ENCODE data around the gene ATP5MC3.

DNA sequence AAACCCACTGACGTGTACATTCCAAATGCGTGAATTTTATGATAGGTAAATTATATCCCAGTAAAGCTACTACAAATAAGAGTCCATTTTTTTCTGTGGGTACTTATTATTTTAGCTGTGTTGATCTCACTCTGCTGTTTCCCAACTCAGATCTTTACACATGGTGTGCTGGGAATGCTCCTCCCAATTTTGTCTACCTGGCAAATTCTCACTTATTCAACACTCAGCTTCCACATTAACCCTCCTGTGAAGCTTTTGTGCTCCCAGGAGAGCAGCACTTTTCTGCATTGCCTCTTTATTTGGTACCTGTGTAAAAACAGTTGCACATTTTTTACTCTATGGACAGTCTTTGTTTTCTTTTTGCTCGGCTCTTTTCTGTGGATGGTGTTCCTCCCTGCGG is 38.6 kb upstream of the ATP5MC3 start:
- TF ChIP-seq, protein P1, sequence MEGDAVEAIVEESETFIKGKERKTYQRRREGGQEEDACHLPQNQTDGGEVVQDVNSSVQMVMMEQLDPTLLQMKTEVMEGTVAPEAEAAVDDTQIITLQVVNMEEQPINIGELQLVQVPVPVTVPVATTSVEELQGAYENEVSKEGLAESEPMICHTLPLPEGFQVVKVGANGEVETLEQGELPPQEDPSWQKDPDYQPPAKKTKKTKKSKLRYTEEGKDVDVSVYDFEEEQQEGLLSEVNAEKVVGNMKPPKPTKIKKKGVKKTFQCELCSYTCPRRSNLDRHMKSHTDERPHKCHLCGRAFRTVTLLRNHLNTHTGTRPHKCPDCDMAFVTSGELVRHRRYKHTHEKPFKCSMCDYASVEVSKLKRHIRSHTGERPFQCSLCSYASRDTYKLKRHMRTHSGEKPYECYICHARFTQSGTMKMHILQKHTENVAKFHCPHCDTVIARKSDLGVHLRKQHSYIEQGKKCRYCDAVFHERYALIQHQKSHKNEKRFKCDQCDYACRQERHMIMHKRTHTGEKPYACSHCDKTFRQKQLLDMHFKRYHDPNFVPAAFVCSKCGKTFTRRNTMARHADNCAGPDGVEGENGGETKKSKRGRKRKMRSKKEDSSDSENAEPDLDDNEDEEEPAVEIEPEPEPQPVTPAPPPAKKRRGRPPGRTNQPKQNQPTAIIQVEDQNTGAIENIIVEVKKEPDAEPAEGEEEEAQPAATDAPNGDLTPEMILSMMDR (IDR thresholded peaks at IDR 0.05; ENCODE audit: low read depth, low read length): no peak
- no peak for TF ChIP-seq POLR2A (IDR thresholded peaks at IDR 0.05; ENCODE audit: extremely low read depth, insufficient read length)

Data from NB4 (cell line).